Pancreas (tissue), 10 donors: ENCODE results near the gene AP4M1. TPM values are rescaled to one million over a fixed set of nuclear protein-coding genes. Genes with fewer than 3 reads are reported as not detected.

Experiments used
- ATAC-seq, 4 donors: fragments of 200-7000 bp; cut with Tn5 transposase; one replicate each; pipeline versions ENCODE4 v1.8.0 to v1.9.1; 2020; ENCODE audit warnings: mild to moderate bottlenecking in 4 of 4, moderate library complexity in 4 of 4
- DNase-seq, 6 donors: peaks; one replicate each; pipeline ENCODE4 v3.0.0-alpha.2; 2020
- FAIRE-seq: peaks from 2 replicates; lab custom pipeline; 2012; peaks lifted over from hg19 to GRCh38; lab: Jason Lieb, UNC
- H3K27ac ChIP-seq, 4 donors: fragments of 200-600 bp; sonication (generic); 1 replicate in 3 of 4; 2 replicates in 1 of 4; pipeline versions ENCODE4 v1.5.0 to v1.8.0; 2020
- H3K27me3 ChIP-seq, 4 donors: fragments of 200-600 bp; one replicate each; pipeline ENCODE4 v1.8.0; 2021
- H3K36me3 ChIP-seq, 3 donors: fragments of 200-600 bp; sonication (generic) in 1 of 3; one replicate each; pipeline versions ENCODE4 v1.5.0 to v1.8.0; 2020 to 2021
- H3K4me1 ChIP-seq, 3 donors: fragments of 200-600 bp; one replicate each; pipeline ENCODE4 v1.8.0; 2021
- H3K4me3 ChIP-seq, 4 donors: fragments of 200-600 bp; sonication (generic) in 2 of 4; one replicate each; pipeline versions ENCODE4 v1.5.0 to v1.8.0; 2020 to 2021
- H3K9me3 ChIP-seq, 4 donors: fragments of 200-600 bp; one replicate each; pipeline ENCODE4 v1.8.0; 2021
- CTCF ChIP-seq, 4 donors: fragments of 200-600 bp; sonication (generic) in 3 of 4; IDR thresholded peaks; one replicate each; pipeline versions ENCODE4 v1.5.0 to v1.8.0; 2021; ENCODE audit warnings: antibody characterized with exemption in 4 of 4
- whole genome bisulfite sequencing, 2 donors: extraction: QIAGEN DNeasy Blood & Tissue Kit; methylation state at CpG; one replicate each; pipeline ENCODE4 v1.1.7; 2013; 5-methylcytosine and 5-hydroxymethylcytosine counted together
- intact Hi-C, 3 donors: fragments of 100-400 bp; cut with DNase I; formaldehyde crosslinking; loops; one replicate each; pipeline versions ENCODE4 v1.11.1 to v1.14.2; 2022
- polyA plus RNA-seq, 2 donors: library from polyadenylated mRNA; stranded (reverse); fragments of 200-250 nt; gene quantifications; one replicate each; pipeline ENCODE4 v1.2.3, GENCODE V29; 2013
- total RNA-seq, 6 donors: library from RNA; stranded (reverse); fragmentation: NEBNext Ultra II Directional in 4 of 6; extraction: Animal tissue kit (Norgen Biotek cat#: 25700) in 4 of 6; gene quantifications; one replicate each; pipeline versions ENCODE4 v1.2.1 to v1.2.4, GENCODE V29; 2021 to 2023
- donor health status: healthy with polysubstance abuse.
- donor health status: DM: no; HTN: no; CAD: no; lungs with moderate emphysema.
- donor health status: DM: no; HTN: no; CAD: no.
- donor health status: control.
- donor health status: control.
- donor health status: Bipolar disorder and iron deficiency.
- donor health status: DM: yes; HTN: yes; CAD: no.
- donor health status: DM: no; HTN: no; CAD: no.
- donor health status: DM: no; HTN: no; CAD: no.
- donor health status: DM: yes; HTN: yes; CAD: no.

Gene AP4M1
- total and polyA plus RNA-seq, 8 donors, result 8.6 to 25.4 (median 12.2) TPM

DNA sequence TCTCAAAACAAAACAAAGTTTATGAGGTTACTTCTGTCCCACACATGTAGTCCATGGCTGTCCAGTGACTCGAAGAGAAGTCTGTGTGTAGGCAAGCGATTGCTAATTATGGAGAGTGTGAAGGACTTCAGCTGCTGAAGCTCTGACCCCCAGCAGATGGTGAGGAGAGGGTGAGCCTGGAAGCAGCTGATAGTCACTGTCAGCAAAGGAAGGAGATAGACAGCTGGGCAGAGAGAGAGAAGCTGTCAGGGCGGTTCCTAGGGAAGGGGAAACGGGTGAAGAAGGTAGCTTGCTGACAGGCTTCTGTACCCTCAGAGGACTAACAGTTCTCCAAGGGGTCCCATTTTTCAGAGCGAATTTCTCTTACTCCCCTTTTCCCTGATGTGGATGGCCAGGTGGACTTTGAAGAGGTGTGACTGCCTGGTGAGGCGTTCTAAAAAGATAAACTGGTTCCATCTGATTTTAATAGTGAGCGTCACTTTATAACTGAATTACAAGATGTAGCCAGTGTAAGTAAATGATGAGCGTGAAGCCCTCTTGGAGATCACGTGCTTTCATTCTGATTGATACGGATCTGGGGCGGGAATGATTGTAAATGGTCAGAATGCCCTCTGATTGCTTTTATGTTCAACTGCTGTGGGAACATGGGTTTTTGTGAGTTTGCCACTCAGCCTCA lies 39.8 kb upstream of the AP4M1 start:
- Histone ChIP-seq H3K27me3 (no peaks in the 10 kb centered on the region), H3K4me3 (no peak overlapping the region), H3K27ac (no peak overlapping the region), H3K9me3 (no peaks in the 10 kb centered on the region), H3K36me3 (peaks cover 0 to 42% (median 10%) of the 10 kb centered on the region in 3 donors), H3K4me1 (no peaks in the 10 kb centered on the region)
- intact Hi-C loops, result no loop called here
- WGBS, 2 donors, result 93 to 95% methylated on average over 11 of the region's 11 CpGs
- ATAC-seq (no peak), DNase-seq (no peak), FAIRE-seq (no peak)
- no peak for TF ChIP-seq CTCF (IDR thresholded peaks at IDR 0.05)

DNA sequence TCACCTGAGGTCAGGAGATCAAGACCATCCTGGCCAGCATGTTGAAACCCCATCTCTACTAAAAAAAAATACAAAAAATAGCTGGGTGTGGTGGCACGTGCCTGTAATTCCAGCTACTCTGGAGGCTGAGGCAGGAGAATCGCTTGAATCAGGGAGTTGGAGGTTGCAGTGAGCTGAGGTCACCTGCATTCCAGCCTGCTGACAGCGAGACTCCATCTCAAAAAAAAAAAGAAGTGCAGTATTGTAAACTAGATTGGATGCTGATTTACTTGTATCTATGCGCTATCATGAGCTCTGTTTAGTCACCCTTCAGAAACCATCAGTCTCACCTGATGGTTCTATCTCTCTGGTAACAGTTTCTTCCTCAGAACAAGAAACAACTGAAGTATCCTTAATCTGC lies 38.1 kb upstream of the AP4M1 start:
- intact Hi-C loops, result no loop called here
- Histone ChIP-seq H3K27ac (no peak overlapping the region), H3K36me3 (peaks cover 0 to 32% (median 2%) of the 10 kb centered on the region in 3 donors), H3K9me3 (no peaks in the 10 kb centered on the region), H3K4me3 (no peak overlapping the region), H3K27me3 (no peaks in the 10 kb centered on the region), H3K4me1 (no peaks in the 10 kb centered on the region)
- DNase-seq (no peak), FAIRE-seq (no peak), ATAC-seq (no peak)
- 94 to 98% methylated on average over 4 of the region's 4 CpGs for WGBS, 2 donors
- TF ChIP-seq CTCF (IDR thresholded peaks at IDR 0.05), result no peak

- 85 to 91% methylated on average over 9 of the region's 9 CpGs for WGBS, 2 donors
- no peak for TF ChIP-seq CTCF (IDR thresholded peaks at IDR 0.05)
- ATAC-seq (no peak), DNase-seq (no peak), FAIRE-seq (no peak)
- intact Hi-C loops, result no loop called here
- Histone ChIP-seq H3K27me3 (no peaks in the 10 kb centered on the region), H3K27ac (no peak overlapping the region), H3K4me3 (no peak overlapping the region), H3K36me3 (peaks cover 0 to 26% (median 0%) of the 10 kb centered on the region in 3 donors), H3K9me3 (no peaks in the 10 kb centered on the region), H3K4me1 (no peaks in the 10 kb centered on the region)
These were observed 37.3 kb upstream of the AP4M1 start for GRCh38 chr7:100064162-100064561.

DNA sequence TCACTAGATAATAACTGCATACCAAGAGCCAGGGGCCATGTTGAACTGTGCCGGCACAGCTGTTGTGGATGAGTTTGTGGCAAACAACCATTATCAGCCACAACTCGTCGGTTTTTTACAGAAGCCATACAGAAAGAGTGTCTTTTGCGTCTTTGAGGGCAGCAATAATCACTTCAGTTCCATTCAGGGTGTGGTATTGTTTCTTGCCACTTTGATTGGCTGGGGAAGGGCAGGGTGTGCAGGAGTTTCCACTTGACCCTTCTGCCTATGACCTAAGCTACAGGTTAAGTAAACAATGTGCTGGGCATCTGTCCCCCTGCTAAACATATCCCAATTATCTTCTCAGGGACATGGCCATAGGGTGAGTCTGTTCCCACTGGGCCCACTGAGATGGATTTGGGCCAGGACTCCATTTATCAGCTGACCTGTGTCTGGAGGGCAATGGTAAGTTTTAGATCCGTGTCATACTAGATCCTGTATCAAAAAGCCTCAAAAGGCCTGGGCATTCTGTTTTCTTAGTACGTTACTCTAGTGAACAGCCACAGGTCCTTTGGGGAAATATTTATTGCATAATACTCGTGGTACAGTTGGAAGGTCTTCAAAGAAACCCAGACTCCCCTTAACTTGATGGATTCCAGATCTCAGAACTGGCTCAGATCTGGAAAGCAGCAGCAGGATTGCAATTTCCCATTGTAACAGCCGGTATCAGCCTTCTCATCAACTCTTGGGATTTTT lies 35.8 kb upstream of the AP4M1 start:
- intact Hi-C loops, result no loop called here
- TF ChIP-seq CTCF (IDR thresholded peaks at IDR 0.05), result no peak
- H3K27ac ChIP-seq, result no peak overlapping the region
- WGBS, 2 donors, result 59 to 60% methylated on average over 8 of the region's 8 CpGs
- H3K36me3 ChIP-seq, result peaks cover 0 to 32% (median 9%) of the 10 kb centered on the region in 3 donors
- peak in 3 of 4 donors; percentile 50 to 53 (median 52) for ATAC-seq
- H3K9me3 ChIP-seq, result no peaks in the 10 kb centered on the region
- no peaks in the 10 kb centered on the region for H3K27me3 ChIP-seq
- H3K4me3 ChIP-seq, result no peak overlapping the region
- H3K4me1 ChIP-seq, result no peaks in the 10 kb centered on the region
- no peak for DNase-seq
- FAIRE-seq, result no peak

DNA sequence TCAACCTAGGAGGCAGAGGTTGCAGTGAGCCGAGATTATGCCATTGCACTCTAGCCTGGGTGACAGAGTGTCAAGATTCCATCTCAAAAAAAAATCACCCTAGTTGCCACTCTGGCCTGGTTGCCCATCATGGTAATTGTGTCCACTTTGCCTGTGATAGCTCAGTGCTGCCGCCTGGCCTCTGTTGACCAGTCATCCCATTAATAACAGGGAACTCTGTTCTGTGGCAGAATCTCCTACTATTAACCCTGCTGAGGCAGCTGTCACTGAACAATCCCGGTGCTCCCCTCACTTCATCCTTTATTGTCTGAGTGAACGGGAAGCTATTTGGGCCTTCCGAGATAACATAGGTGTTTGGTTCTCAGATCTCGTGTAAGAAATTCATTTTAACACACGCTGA lies 34.5 kb upstream of the AP4M1 start:
- 90 to 91% methylated on average over 7 of the region's 7 CpGs for WGBS, 2 donors
- Histone ChIP-seq H3K36me3 (peaks cover 11 to 45% (median 23%) of the 10 kb centered on the region in 3 donors), H3K4me3 (no peak overlapping the region), H3K27ac (no peak overlapping the region), H3K4me1 (no peaks in the 10 kb centered on the region), H3K27me3 (no peaks in the 10 kb centered on the region), H3K9me3 (peaks cover 0 to 2% (median 0%) of the 10 kb centered on the region in 4 donors)
- DNase-seq, result no peak
- no peak for FAIRE-seq
- TF ChIP-seq CTCF (IDR thresholded peaks at IDR 0.05), result no peak
- intact Hi-C loops, result no loop called here
- no peak for ATAC-seq
